Stimulated activated naive B cell treated with anti-CD40 and anti-IgM and Interleukin-4, amounts not matched to agents 10 μg/mL and 1 μg/mL and 100 μg/mL, for 72 hours (primary cell): ENCODE measurements around the gene SH2D2A.
A peak's percentile ranks its signal among the peaks of the same experiment; 100 is the strongest.

Experiments
- ATAC-seq, 2 donors: fragments of 150-1000 bp; cut with Tn5 transposase; replicated peaks; 2 replicates each; pipeline ENCODE4 v1.10.0; 2021; ENCODE audit warnings: moderate library complexity in 1 of 2
- DNase-seq: peaks from one replicate; pipeline ENCODE4 v3.0.0; 2021
- H3K27ac Mint-ChIP-seq: one replicate; pipeline ENCODE4 v1.8.0; 2022; ENCODE audit warnings: mild to moderate bottlenecking, mixed read lengths
- H3K27me3 Mint-ChIP-seq, 2 donors: one replicate each; pipeline ENCODE4 v1.8.0; 2022; ENCODE audit warnings: mixed read lengths in 2 of 2
- H3K36me3 Mint-ChIP-seq, 2 donors: one replicate each; pipeline ENCODE4 v1.8.0; 2022; ENCODE audit warnings: mixed read lengths in 2 of 2, mild to moderate bottlenecking in 1 of 2
- H3K4me1 Mint-ChIP-seq, 2 donors: one replicate each; pipeline ENCODE4 v1.8.0; 2022; ENCODE audit warnings: mixed read lengths in 2 of 2, mild to moderate bottlenecking in 1 of 2
- H3K4me3 Mint-ChIP-seq, 2 donors: one replicate each; pipeline ENCODE4 v1.8.0; 2022; ENCODE audit warnings: mild to moderate bottlenecking in 2 of 2, mixed read lengths in 2 of 2, moderate library complexity in 1 of 2
- H3K9me3 Mint-ChIP-seq, 2 donors: one replicate each; pipeline ENCODE4 v1.8.0; 2022; ENCODE audit warnings: mixed read lengths in 2 of 2, mild to moderate bottlenecking in 1 of 2

Gene SH2D2A

DNA sequence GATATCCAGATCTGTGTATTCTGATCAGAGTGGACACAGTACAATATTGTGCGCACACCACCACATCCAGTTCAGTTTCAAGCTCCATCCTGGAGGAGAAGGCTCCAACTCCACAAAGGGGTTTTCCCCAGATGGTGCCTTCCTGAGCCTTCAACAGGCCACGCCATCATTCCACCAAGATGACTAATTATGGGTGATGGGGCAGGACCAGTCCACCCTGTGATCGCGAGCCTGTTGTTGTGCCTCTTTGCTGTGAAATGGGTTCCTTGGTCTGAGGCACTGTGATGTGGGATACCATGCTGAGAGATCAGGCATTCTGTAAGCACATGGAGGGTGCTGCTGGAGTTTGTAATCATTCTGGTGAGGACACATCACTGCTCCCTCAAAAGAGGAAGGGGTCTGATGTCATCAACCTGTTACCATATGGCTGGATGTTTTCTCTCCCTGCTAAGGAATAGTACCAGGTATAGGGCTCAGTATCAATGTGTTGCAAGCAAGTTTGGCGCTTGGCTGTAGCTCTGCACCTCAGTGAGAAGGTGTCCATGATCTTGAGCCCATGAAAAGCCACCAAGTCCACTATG lies 6.7 kb upstream of the SH2D2A start:
- H3K9me3 Mint-ChIP-seq: peaks cover 0 to 1% of the 10 kb centered on the region in 2 donors
- H3K36me3 Mint-ChIP-seq: no peaks in the 10 kb centered on the region
- ATAC-seq: no peak
- no peaks in the 10 kb centered on the region for H3K4me1 Mint-ChIP-seq
- H3K27ac Mint-ChIP-seq: no peak overlapping the region
- peaks cover 23 to 43% of the 10 kb centered on the region in 2 donors for H3K27me3 Mint-ChIP-seq
- no peak for DNase-seq
- H3K4me3 Mint-ChIP-seq: no peak overlapping the region

GRCh38 chr1:156822680-156823079 lies 6.0 kb upstream of the SH2D2A start:
- Mint-ChIP-seq H3K9me3 (peaks cover 0 to 1% of the 10 kb centered on the region in 2 donors), H3K4me1 (no peaks in the 10 kb centered on the region), H3K27me3 (peaks cover 21 to 39% of the 10 kb centered on the region in 2 donors), H3K4me3 (no peak overlapping the region), H3K27ac (no peak overlapping the region), H3K36me3 (no peaks in the 10 kb centered on the region)
- DNase-seq (no peak), ATAC-seq (no peak)

DNA sequence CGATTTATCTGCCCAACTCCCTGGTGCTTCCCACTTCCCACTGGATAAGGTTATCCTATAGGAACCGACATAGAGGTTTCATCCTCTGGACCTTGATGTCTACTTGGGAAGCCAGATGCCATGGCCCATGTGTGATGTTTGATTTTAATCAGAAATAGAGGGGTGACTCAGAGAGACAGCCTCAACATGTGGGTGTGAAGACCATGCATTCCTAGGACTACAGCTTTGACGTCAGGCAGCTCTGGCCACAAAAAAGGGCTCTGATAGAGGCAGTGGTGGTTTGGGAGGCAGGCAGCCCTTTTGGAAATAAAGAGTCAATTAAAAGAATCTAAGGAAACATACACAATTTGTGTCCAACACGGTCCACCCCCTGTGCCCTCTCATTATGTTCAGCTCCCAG lies 5.2 kb upstream of the SH2D2A start:
- H3K4me1 Mint-ChIP-seq: peaks cover 3 to 4% of the 10 kb centered on the region in 2 donors
- peaks cover 21 to 39% of the 10 kb centered on the region in 2 donors for H3K27me3 Mint-ChIP-seq
- H3K36me3 Mint-ChIP-seq: no peaks in the 10 kb centered on the region
- H3K9me3 Mint-ChIP-seq: peaks cover 0 to 1% of the 10 kb centered on the region in 2 donors
- H3K27ac Mint-ChIP-seq: no peak overlapping the region
- no peak overlapping the region for H3K4me3 Mint-ChIP-seq
- DNase-seq: no peak
- no peak for ATAC-seq

GRCh38 chr1:156815961-156816422 lies 656 bp downstream of the SH2D2A start:
- Mint-ChIP-seq H3K27ac (peak overlapping the region; percentile 94), H3K36me3 (peaks cover 17 to 22% of the 10 kb centered on the region in 2 donors), H3K27me3 (peaks cover 18 to 31% of the 10 kb centered on the region in 2 donors), H3K9me3 (peaks cover 0 to 1% of the 10 kb centered on the region in 2 donors), H3K4me1 (peaks cover 26 to 39% of the 10 kb centered on the region in 2 donors), H3K4me3 (peak overlapping the region; percentile 68 to 76)
- ATAC-seq: no peak
- no peak for DNase-seq

GRCh38 chr1:156815307-156815826 lies 1.3 kb downstream of the SH2D2A start:
- no peak for ATAC-seq
- Mint-ChIP-seq H3K27ac (no peak overlapping the region), H3K4me3 (peak overlapping the region; percentile 68 to 76), H3K4me1 (peaks cover 26 to 39% of the 10 kb centered on the region in 2 donors), H3K9me3 (no peaks in the 10 kb centered on the region), H3K27me3 (peaks cover 18 to 26% of the 10 kb centered on the region in 2 donors), H3K36me3 (peaks cover 17 to 24% of the 10 kb centered on the region in 2 donors)
- no peak for DNase-seq

GRCh38 chr1:156814571-156815260 lies 1.9 kb downstream of the SH2D2A start:
- H3K4me1 Mint-ChIP-seq: peaks cover 26 to 39% of the 10 kb centered on the region in 2 donors
- peak overlapping the region; percentile 82 to 87 for H3K4me3 Mint-ChIP-seq
- ATAC-seq: no peak

DNA sequence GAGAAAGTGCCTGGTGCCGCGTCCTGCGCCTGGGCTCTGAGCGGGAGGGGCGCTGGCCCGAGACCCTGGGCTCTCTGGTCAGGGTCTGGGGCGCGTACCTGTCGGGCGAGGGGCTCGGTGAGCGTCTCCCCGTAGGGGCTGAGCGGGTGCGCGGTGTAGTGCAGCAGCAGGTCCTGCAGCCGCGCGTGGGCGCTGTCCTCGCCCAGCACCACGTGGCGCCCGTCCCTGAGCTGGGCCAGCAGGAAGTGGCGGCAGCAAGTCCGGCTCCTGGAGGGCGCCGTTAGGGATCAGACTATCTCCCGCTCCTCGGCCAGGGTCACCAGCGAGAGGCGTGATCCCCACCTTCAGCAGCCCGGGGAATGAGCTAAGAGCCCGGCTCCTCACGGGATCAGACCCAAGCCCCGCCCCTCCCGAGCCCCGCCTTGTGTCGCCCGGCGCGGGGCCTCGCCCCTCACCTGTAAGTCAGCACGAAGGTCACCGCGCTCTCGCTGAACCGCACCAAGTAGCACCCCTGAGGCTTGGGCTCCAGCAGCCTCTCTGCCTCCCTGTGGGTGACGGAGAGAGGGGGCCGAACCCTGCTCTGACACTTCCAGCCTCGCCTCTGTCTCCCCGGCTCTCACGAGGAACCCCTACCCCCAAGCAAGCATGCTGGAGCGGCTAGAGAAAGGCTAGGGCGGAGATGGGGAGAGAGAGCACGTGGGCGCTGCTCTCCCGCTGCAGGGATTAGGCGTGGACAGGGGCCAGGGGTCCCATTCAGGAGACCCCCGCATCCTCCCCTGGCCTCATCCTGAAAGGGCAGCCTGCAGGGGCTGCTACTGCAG lies 2.7 kb downstream of the SH2D2A start:
- DNase-seq (peak; percentile 21), ATAC-seq (peak; percentile 59 to 65)
- Mint-ChIP-seq H3K4me1 (peaks cover 29 to 39% of the 10 kb centered on the region in 2 donors), H3K27ac (peak overlapping the region; percentile 92), H3K36me3 (peaks cover 17 to 28% of the 10 kb centered on the region in 2 donors), H3K9me3 (no peaks in the 10 kb centered on the region), H3K27me3 (peaks cover 14 to 20% of the 10 kb centered on the region in 2 donors), H3K4me3 (peak overlapping the region; percentile 82 to 87)

More at GRCh38 chr1:156814571-156815260, 1.9 kb downstream of the SH2D2A start:
- DNase-seq: no peak
- peaks cover 17 to 24% of the 10 kb centered on the region in 2 donors for H3K36me3 Mint-ChIP-seq
- peaks cover 16 to 23% of the 10 kb centered on the region in 2 donors for H3K27me3 Mint-ChIP-seq
- no peaks in the 10 kb centered on the region for H3K9me3 Mint-ChIP-seq
- no peak overlapping the region for H3K27ac Mint-ChIP-seq

GRCh38 chr1:156813298-156813697 lies 3.4 kb downstream of the SH2D2A start:
- Mint-ChIP-seq H3K4me1 (peaks cover 29 to 43% of the 10 kb centered on the region in 2 donors), H3K36me3 (peaks cover 20 to 33% of the 10 kb centered on the region in 2 donors), H3K4me3 (peak overlapping the region; percentile 82 to 87), H3K9me3 (no peaks in the 10 kb centered on the region), H3K27ac (no peak overlapping the region), H3K27me3 (peaks cover 14 to 20% of the 10 kb centered on the region in 2 donors)
- DNase-seq: no peak
- ATAC-seq: no peak

- no peak for ATAC-seq
- peaks cover 37 to 51% of the 10 kb centered on the region in 2 donors for H3K4me1 Mint-ChIP-seq
- H3K4me3 Mint-ChIP-seq: no peak overlapping the region
- peaks cover 14 to 25% of the 10 kb centered on the region in 2 donors for H3K27me3 Mint-ChIP-seq
- H3K27ac Mint-ChIP-seq: no peak overlapping the region
- DNase-seq: no peak
- H3K36me3 Mint-ChIP-seq: peaks cover 26 to 41% of the 10 kb centered on the region in 2 donors
- no peaks in the 10 kb centered on the region for H3K9me3 Mint-ChIP-seq
These were observed 4.2 kb downstream of the SH2D2A start for GRCh38 chr1:156812293-156812990.

GRCh38 chr1:156811168-156811567 lies 5.5 kb downstream of the SH2D2A start:
- DNase-seq (no peak), ATAC-seq (no peak)
- Mint-ChIP-seq H3K9me3 (no peaks in the 10 kb centered on the region), H3K27me3 (peaks cover 14 to 25% of the 10 kb centered on the region in 2 donors), H3K4me1 (peaks cover 30 to 44% of the 10 kb centered on the region in 2 donors), H3K36me3 (peaks cover 31 to 52% of the 10 kb centered on the region in 2 donors), H3K4me3 (no peak overlapping the region), H3K27ac (no peak overlapping the region)

GRCh38 chr1:156809711-156810366 lies 6.8 kb downstream of the SH2D2A start:
- peaks cover 14 to 25% of the 10 kb centered on the region in 2 donors for H3K27me3 Mint-ChIP-seq
- peaks cover 25 to 32% of the 10 kb centered on the region in 2 donors for H3K4me1 Mint-ChIP-seq
- no peaks in the 10 kb centered on the region for H3K9me3 Mint-ChIP-seq
- peaks cover 31 to 56% of the 10 kb centered on the region in 2 donors for H3K36me3 Mint-ChIP-seq
- no peak for DNase-seq
- ATAC-seq: no peak
- H3K4me3 Mint-ChIP-seq: no peak overlapping the region
- H3K27ac Mint-ChIP-seq: no peak overlapping the region

DNA sequence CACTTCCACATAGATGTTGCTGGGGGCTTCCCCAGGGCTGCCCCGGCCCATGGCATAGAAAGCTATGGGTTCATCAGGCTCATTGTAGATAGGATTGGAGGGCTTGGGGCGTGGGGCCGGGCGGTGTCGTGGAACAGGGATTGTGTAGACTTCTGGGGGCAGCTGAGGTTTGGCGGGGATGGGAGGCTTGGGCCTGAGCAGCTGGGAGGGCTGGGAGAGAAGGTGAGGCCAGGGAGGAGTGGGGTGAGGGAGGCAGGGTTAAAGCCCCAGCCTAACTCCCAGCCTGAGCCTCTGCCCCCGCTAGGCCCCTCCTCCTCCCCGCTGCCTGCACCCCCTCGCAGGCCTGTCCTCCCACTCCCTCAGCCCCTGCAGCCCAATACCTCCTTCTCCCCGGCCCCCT lies 7.4 kb downstream of the SH2D2A start:
- Mint-ChIP-seq H3K9me3 (no peaks in the 10 kb centered on the region), H3K27ac (no peak overlapping the region), H3K36me3 (peaks cover 30 to 58% of the 10 kb centered on the region in 2 donors), H3K4me3 (no peak overlapping the region), H3K4me1 (peaks cover 26 to 33% of the 10 kb centered on the region in 2 donors), H3K27me3 (peaks cover 14 to 21% of the 10 kb centered on the region in 2 donors)
- no peak for DNase-seq
- no peak for ATAC-seq
